GM13976 (cell line): ENCODE data around the gene GNLY.

Experiments
- DNase-seq: peaks from one replicate; pipeline ENCODE4 v3.0.0; 2012; ENCODE audit warnings: low spot score
- in situ Hi-C: fragments of 300-500 bp; cut with MboI; formaldehyde crosslinking; loops from one replicate; pipeline ENCODE4 v1.12.0; 2022; ENCODE audit warnings: low sequenced_read_pairs, mixed read lengths, inconsistent platforms; ENCODE audit not compliant: unreplicated experiment
- TF ChIP-seq, protein P1 (sequence below): IDR thresholded peaks from 2 replicates; pipeline ENCODE4 v1.5.1; 2012; ENCODE audit warnings: borderline replicate concordance, mild to moderate bottlenecking; ENCODE audit not compliant: insufficient read depth; ENCODE audit errors: extremely low read depth, missing control alignments, control extremely low read depth

Gene GNLY

DNA sequence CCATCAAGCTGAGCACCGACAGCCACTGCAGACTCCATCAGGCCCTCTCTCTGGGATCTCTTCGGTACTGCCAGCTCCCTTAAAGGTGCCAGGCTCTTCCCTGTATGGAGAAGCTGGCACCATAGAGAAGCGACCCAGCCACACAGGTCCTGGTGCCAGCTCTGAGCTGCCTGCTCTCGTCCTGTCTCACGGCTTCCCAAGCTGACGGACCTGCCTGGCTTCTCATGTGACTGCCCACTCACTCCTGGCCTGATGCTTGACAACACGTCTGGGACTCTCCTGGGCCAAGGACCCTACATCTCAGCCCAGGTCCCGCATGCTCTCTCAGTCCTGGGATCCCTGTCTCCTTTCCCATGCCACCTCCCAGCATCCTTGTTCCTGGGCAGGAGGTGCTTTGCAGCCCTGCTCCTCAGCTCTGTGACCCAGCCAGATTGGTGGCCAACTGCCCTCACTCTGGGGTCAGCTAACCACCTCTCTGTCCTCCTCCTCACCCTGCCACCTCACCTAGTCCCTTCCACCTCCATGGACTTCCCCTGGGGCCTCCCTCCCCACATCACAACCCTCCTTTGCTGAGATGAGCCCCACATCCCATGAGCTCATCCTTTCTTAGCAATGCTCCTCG, 47.2 kb downstream of the GNLY start:
- in situ Hi-C loops: no loop called here
- DNase-seq: no peak
- TF ChIP-seq, protein P1, sequence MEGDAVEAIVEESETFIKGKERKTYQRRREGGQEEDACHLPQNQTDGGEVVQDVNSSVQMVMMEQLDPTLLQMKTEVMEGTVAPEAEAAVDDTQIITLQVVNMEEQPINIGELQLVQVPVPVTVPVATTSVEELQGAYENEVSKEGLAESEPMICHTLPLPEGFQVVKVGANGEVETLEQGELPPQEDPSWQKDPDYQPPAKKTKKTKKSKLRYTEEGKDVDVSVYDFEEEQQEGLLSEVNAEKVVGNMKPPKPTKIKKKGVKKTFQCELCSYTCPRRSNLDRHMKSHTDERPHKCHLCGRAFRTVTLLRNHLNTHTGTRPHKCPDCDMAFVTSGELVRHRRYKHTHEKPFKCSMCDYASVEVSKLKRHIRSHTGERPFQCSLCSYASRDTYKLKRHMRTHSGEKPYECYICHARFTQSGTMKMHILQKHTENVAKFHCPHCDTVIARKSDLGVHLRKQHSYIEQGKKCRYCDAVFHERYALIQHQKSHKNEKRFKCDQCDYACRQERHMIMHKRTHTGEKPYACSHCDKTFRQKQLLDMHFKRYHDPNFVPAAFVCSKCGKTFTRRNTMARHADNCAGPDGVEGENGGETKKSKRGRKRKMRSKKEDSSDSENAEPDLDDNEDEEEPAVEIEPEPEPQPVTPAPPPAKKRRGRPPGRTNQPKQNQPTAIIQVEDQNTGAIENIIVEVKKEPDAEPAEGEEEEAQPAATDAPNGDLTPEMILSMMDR: no peak

- TF ChIP-seq, protein P1: no peak
- DNase-seq: no peak
- in situ Hi-C loops: no loop called here
Observed at GRCh38 chr2:85741833-85742455, 47.8 kb downstream of the GNLY start.

GRCh38 chr2:85743304-85743978, 49.3 kb downstream of the GNLY start:
- no peak for DNase-seq
- in situ Hi-C loops: no loop called here

GRCh38 chr2:85744055-85744454, 49.9 kb downstream of the GNLY start:
- in situ Hi-C loops: no loop called here
- TF ChIP-seq, protein P1: no peak
- DNase-seq: no peak

More at GRCh38 chr2:85743304-85743978, 49.3 kb downstream of the GNLY start:
- TF ChIP-seq, protein P1: no peak

DNA sequence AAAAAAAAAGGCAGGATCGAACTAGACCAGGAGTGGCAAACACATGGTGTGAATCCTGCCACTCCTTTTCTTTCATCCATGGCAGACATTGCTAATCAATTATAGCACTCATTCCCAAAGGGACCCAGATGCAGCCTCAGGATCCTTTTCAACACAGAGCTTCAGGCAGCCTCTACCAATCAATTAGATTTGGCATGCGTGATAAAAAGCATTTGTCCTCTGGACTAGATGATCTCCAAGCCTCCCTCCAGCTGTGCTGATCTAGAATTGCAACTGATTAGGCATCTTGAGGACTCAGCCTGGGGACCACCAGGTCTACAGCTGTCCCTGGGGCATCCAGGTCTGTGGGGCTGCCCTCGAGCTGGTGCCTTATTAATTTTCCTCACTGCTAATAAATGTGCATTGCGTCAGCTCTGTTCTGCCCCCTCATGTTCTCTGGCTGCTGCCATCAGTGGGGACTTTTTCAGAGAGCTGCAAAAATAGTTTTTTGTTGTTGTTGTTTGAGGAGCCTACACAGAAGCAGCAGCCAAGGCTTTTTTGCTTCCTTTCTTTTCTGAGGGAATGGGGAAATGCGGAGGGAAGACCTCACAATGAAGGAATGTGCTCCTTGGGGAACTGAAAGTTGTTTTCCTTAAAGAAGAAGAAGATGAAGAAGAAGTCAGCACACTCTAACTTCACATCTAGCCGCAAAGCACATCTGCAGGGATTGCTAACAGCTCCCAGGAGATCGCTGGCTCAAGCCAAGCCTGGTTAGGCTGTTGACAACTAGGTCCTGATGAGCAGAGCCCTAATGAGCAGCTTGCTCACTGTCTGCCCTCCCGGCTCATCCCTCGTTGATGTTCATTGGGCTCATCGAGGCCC, 50.8 kb downstream of the GNLY start:
- TF ChIP-seq, protein P1: no peak
- in situ Hi-C loops: no loop called here
- DNase-seq: no peak

- TF ChIP-seq, protein P1: no peak
- no peak for DNase-seq
- in situ Hi-C loops: no loop called here
Observed at GRCh38 chr2:85745619-85746018, 51.5 kb downstream of the GNLY start.
